PC-9 (cell line): ENCODE results near the gene HTR7. TPM values are rescaled to one million over a fixed set of nuclear protein-coding genes. Genes with fewer than 3 reads are reported as not detected.
A peak's percentile ranks its signal among the peaks of the same experiment; 100 is the strongest.

Source experiments
- BruUV-seq: library from RNA; stranded (reverse); fragments of 400-500 nt; replicated peaks from 2 replicates; lab custom pipeline; 2021; lab: Mats Ljungman, UMichigan
- CTCF ChIA-PET: fragments of 300-600 bp; sonication (Branson Sonifier 250); formaldehyde crosslinking; loops from one replicate; lab custom pipeline; 2022; ENCODE audit warnings: antibody characterized with exemption; lab: Charles Lee
- POLR2A ChIA-PET: fragments of 300-600 bp; sonication (Branson Sonifier 250); formaldehyde crosslinking; loops from one replicate; lab custom pipeline; 2022; ENCODE audit warnings: antibody characterized with exemption; ENCODE audit not compliant: unreplicated experiment; lab: Charles Lee
- DNase-seq, 2 experiments: peaks; one replicate each; pipeline versions ENCODE4 v3.0.0 to v3.0.0-alpha.2; 2015 to 2022; ENCODE audit warnings: mixed read lengths in 1 of 2
- H2AFZ ChIP-seq: fragments of 200-600 bp; sonication (generic); 2 replicates; pipeline ENCODE4 v1.8.1; 2017; ENCODE audit warnings: antibody characterized with exemption
- H3F3A ChIP-seq: fragments of 200-600 bp; sonication (generic); 2 replicates; pipeline ENCODE4 v1.8.1; 2017; ENCODE audit warnings: antibody characterized with exemption, mild to moderate bottlenecking, low read depth; ENCODE audit not compliant: insufficient read depth
- H3K27ac ChIP-seq: fragments of 200-600 bp; sonication (generic); 2 replicates; pipeline ENCODE4 v1.6.1; 2016; ENCODE audit warnings: mixed run types
- H3K27me3 ChIP-seq: fragments of 200-600 bp; sonication (generic); 2 replicates; pipeline ENCODE4 v1.6.1; 2016; ENCODE audit warnings: low read depth, mixed run types; ENCODE audit not compliant: insufficient read depth
- H3K36me3 ChIP-seq: fragments of 200-600 bp; sonication (generic); 2 replicates; pipeline ENCODE4 v1.6.1; 2016; ENCODE audit warnings: low read depth, mixed run types
- H3K4me1 ChIP-seq: fragments of 200-600 bp; sonication (generic); replicated peaks from 2 replicates; pipeline ENCODE4 v1.6.1; 2016; ENCODE audit warnings: mixed run types; ENCODE audit not compliant: insufficient read depth
- H3K4me2 ChIP-seq: fragments of 200-600 bp; sonication (generic); 2 replicates; pipeline ENCODE4 v1.6.1; 2017; ENCODE audit warnings: mixed run types
- H3K4me3 ChIP-seq: fragments of 200-600 bp; sonication (generic); 2 replicates; pipeline ENCODE4 v1.6.1; 2016; ENCODE audit warnings: mixed run types
- H3K79me2 ChIP-seq: fragments of 200-600 bp; sonication (generic); 2 replicates; pipeline ENCODE4 v1.6.1; 2017; ENCODE audit warnings: low read depth, mixed run types
- H3K9me2 ChIP-seq: fragments of 200-600 bp; sonication (generic); 2 replicates; pipeline ENCODE4 v1.8.1; 2017; ENCODE audit warnings: mild to moderate bottlenecking; ENCODE audit not compliant: insufficient read depth
- H3K9me3 ChIP-seq: fragments of 200-600 bp; sonication (generic); 2 replicates; pipeline ENCODE4 v1.8.1; 2016; ENCODE audit warnings: low read depth; ENCODE audit not compliant: insufficient read depth
- H4K20me1 ChIP-seq: fragments of 200-600 bp; sonication (generic); 2 replicates; pipeline ENCODE4 v1.8.1; 2017; ENCODE audit not compliant: insufficient read depth
- EZH2 ChIP-seq: fragments of 200-600 bp; sonication (generic); IDR thresholded peaks from 2 replicates; pipeline ENCODE4 v1.8.0; 2017; ENCODE audit warnings: antibody characterized with exemption, low read depth
- intact Hi-C: fragments of 100-400 bp; cut with micrococcal nuclease; formaldehyde crosslinking; loops from one replicate; pipeline ENCODE4 v1.10.0; 2022; ENCODE audit not compliant: unreplicated experiment
- total RNA-seq: library from RNA; stranded (reverse); gene quantifications from 2 replicates; pipeline ENCODE4 v1.2.3, GENCODE V29; 2021
- TF ChIP-seq, protein P1 (sequence below): fragments of 200-600 bp; sonication (generic); conservative IDR thresholded peaks from 2 replicates; pipeline ENCODE4 v1.6.1; 2017; ENCODE audit warnings: mixed run types, antibody characterized with exemption, mild to moderate bottlenecking, moderate library complexity

Gene HTR7
- total RNA-seq, 1 experiment from 2014 or later = 0.52 TPM

DNA sequence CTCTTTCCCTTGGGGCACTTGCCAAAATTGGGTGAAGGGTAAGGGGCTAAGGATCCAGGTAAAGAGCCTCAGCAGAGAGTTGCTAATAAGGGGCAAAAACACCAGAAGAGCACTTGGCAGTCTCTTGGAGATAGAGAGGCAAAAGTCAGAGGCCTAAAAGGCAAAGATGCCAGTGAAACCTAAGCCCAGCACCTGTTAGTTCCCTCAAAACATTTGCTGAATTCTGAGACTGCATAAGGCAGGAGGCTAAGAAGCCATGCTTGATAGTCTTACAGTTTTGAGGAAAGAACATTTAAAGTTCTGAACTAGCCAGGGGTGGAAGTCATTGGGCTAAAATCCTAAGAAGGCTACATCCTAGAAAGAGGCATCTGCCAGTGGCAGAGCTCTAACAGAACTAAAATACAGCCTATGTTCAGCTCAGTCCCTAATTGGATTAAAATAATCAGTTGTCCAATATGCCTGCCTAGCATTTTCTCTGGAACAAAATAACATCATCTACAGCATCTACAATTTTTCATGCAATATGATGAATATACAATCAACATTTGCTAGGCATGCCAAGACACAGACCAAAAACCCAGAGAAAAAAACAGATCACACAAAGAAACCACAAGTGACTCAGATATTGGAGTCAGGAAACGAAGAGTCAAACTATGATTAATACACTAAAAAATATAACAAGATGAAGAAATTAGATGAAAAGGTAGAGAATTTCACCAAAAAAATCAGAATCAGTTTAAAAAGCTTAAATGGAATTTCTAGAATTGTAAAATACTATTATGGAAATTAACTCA, 7.7 kb downstream of the HTR7 start:
- intact Hi-C loops = no loop called here
- POLR2A ChIA-PET = no interaction called here
- no peaks in the 10 kb centered on the region for H4K20me1 ChIP-seq
- no peak overlapping the region for H2AFZ ChIP-seq
- CTCF ChIA-PET = no interaction called here
- H3K9me3 ChIP-seq = no peaks in the 10 kb centered on the region
- H3K4me3 ChIP-seq = no peak overlapping the region
- no peaks in the 10 kb centered on the region for H3K79me2 ChIP-seq
- H3K27ac ChIP-seq = no peak overlapping the region
- no peaks in the 10 kb centered on the region for H3K9me2 ChIP-seq
- H3K27me3 ChIP-seq = no peaks in the 10 kb centered on the region
- no peak for TF ChIP-seq EZH2
- TF ChIP-seq, protein P1, sequence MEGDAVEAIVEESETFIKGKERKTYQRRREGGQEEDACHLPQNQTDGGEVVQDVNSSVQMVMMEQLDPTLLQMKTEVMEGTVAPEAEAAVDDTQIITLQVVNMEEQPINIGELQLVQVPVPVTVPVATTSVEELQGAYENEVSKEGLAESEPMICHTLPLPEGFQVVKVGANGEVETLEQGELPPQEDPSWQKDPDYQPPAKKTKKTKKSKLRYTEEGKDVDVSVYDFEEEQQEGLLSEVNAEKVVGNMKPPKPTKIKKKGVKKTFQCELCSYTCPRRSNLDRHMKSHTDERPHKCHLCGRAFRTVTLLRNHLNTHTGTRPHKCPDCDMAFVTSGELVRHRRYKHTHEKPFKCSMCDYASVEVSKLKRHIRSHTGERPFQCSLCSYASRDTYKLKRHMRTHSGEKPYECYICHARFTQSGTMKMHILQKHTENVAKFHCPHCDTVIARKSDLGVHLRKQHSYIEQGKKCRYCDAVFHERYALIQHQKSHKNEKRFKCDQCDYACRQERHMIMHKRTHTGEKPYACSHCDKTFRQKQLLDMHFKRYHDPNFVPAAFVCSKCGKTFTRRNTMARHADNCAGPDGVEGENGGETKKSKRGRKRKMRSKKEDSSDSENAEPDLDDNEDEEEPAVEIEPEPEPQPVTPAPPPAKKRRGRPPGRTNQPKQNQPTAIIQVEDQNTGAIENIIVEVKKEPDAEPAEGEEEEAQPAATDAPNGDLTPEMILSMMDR = no peak
- H3F3A ChIP-seq = no peaks in the 10 kb centered on the region
- H3K36me3 ChIP-seq = no peaks in the 10 kb centered on the region
- no peaks in the 10 kb centered on the region for H3K4me1 ChIP-seq
- H3K4me2 ChIP-seq = no peak overlapping the region
- BruUV-seq = no TSS peak
- DNase-seq = no peak

DNA sequence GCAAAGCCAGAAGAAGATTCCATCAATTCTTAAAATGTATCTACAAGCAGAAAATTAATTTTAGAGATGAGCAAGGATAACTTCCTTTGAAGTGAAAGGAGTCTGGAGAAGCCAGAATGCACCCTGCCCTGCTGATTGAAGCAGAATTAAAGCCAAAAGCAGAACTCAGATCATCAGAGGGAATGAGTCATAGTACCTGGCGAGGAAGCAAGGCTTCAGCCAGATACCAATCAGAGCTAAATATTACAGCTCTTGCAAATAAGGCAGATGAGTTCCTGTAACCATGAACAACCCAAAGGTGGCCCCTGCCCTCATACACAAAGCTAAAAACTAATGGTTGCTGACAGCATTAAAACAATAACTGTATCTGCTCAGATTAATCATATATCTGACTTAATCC, 10.4 kb downstream of the HTR7 start:
- H3K4me2 ChIP-seq = no peak overlapping the region
- POLR2A ChIA-PET = no interaction called here
- BruUV-seq = no TSS peak
- H3K36me3 ChIP-seq = no peaks in the 10 kb centered on the region
- no peaks in the 10 kb centered on the region for H3K9me2 ChIP-seq
- H3K9me3 ChIP-seq = no peaks in the 10 kb centered on the region
- no peaks in the 10 kb centered on the region for H3K27me3 ChIP-seq
- no peaks in the 10 kb centered on the region for H3K79me2 ChIP-seq
- intact Hi-C loops = no loop called here
- H3K4me1 ChIP-seq = no peaks in the 10 kb centered on the region
- peak in 1 of 2 experiments; percentile 11 for DNase-seq
- no peak overlapping the region for H3K4me3 ChIP-seq
- no peaks in the 10 kb centered on the region for H3F3A ChIP-seq
- H2AFZ ChIP-seq = no peak overlapping the region
- TF ChIP-seq, protein P1 = no peak
- TF ChIP-seq EZH2 = no peak
- CTCF ChIA-PET = interaction anchor here (0.6 kb wide), 1 partner anchor 1587 kb away, joined by 7 read pairs; no protein-coding TSS in a partner anchor
- no peaks in the 10 kb centered on the region for H4K20me1 ChIP-seq
- H3K27ac ChIP-seq = no peak overlapping the region

DNA sequence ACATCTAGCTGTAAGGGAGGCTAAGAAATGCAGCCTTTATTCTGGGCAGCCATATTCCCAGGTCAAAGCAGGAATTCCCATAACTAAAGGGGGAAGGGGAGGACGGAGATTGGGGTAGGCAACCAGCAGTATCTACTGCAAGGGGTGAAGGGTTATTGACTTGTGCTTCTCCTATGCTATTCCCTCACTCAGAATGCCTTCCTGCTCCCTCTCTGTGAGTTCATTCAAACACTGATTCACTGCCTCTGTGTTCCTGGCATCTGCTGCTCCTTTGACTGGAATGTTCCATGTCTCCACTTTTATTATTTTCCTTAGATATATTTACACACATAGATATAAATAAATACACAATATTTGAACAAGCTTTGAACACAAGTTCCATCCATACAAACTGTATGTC, 11.1 kb downstream of the HTR7 start:
- TF ChIP-seq, protein P1 = no peak
- TF ChIP-seq EZH2 = no peak
- intact Hi-C loops = no loop called here
- POLR2A ChIA-PET = no interaction called here
- Histone ChIP-seq H3K27ac (no peak overlapping the region), H3K4me1 (no peaks in the 10 kb centered on the region), H3K9me3 (no peaks in the 10 kb centered on the region), H3K27me3 (no peaks in the 10 kb centered on the region), H3K4me2 (no peak overlapping the region), H3K4me3 (no peak overlapping the region), H2AFZ (no peak overlapping the region), H3K36me3 (no peaks in the 10 kb centered on the region), H4K20me1 (no peaks in the 10 kb centered on the region), H3K79me2 (no peaks in the 10 kb centered on the region), H3F3A (no peaks in the 10 kb centered on the region), H3K9me2 (no peaks in the 10 kb centered on the region)
- CTCF ChIA-PET = no interaction called here
- DNase-seq = no peak
- no TSS peak for BruUV-seq
